Panc1 (cell line): ENCODE data around the gene USO1. TPM values are rescaled to one million over a fixed set of nuclear protein-coding genes. Genes with fewer than 3 reads are reported as not detected.

Source experiments
- ATAC-seq: fragments of 200-7000 bp; cut with Tn5 transposase; 2 replicates; pipeline ENCODE4 v1.9.1; 2020; ENCODE audit warnings: mild to moderate bottlenecking, moderate library complexity
- BruUV-seq: library from RNA; stranded (reverse); fragments of 400-500 nt; replicated peaks from 2 replicates; lab custom pipeline; 2021; lab: Mats Ljungman, UMichigan
- CTCF ChIA-PET: fragments of 300-600 bp; sonication (Branson Sonifier 250); formaldehyde crosslinking; loops from one replicate; lab custom pipeline; 2022; ENCODE audit warnings: antibody characterized with exemption; lab: Charles Lee
- POLR2A ChIA-PET: fragments of 300-600 bp; sonication (Branson Sonifier 250); formaldehyde crosslinking; loops from one replicate; lab custom pipeline; 2022; ENCODE audit warnings: antibody characterized with exemption; lab: Charles Lee
- DNase-seq: peaks from one replicate; pipeline ENCODE4 v3.0.0-alpha.2; 2010; ENCODE audit warnings: low read depth, low spot score
- H3K27ac ChIP-seq: 2 replicates; pipeline ENCODE4 v1.5.1; 2011; ENCODE audit warnings: mild to moderate bottlenecking, low read length, inconsistent platforms
- H3K27me3 ChIP-seq: fragments of 200-500 bp; sonication (Bioruptor generic); 2 replicates; pipeline ENCODE4 v1.6.0; 2014; ENCODE audit warnings: low read length, inconsistent platforms; ENCODE audit not compliant: control insufficient read depth, insufficient read depth
- H3K36me3 ChIP-seq: fragments of 200-500 bp; sonication (Bioruptor generic); 2 replicates; pipeline ENCODE4 v1.5.1; 2014; ENCODE audit warnings: inconsistent platforms, mild to moderate bottlenecking, low read length, moderate library complexity; ENCODE audit not compliant: control insufficient read depth, insufficient read depth
- H3K4me1 ChIP-seq: 2 replicates; pipeline ENCODE4 v1.5.1; 2011; ENCODE audit warnings: inconsistent platforms, mild to moderate bottlenecking, low read length, moderate library complexity; ENCODE audit not compliant: control insufficient read depth, insufficient read depth
- H3K4me3 ChIP-seq, 2 experiments: 2 replicates each; pipeline ENCODE4 v1.5.1; 2011 to 2012; ENCODE audit warnings: low read depth in 2 of 2, low read length in 2 of 2, mild to moderate bottlenecking in 2 of 2, inconsistent platforms in 1 of 2, moderate library complexity in 1 of 2
- H3K9me3 ChIP-seq: fragments of 200-500 bp; sonication (Bioruptor generic); 2 replicates; pipeline ENCODE4 v1.5.1; 2014; ENCODE audit warnings: low read depth, mild to moderate bottlenecking, inconsistent platforms, low read length, moderate library complexity; ENCODE audit not compliant: control insufficient read depth, insufficient read depth
- POLR2AphosphoS5 ChIP-seq: IDR thresholded peaks from 2 replicates; pipeline ENCODE4 v1.6.1; 2012; ENCODE audit warnings: mild to moderate bottlenecking, low read depth, low read length, moderate library complexity
- SIN3A ChIP-seq: IDR thresholded peaks from 2 replicates; pipeline ENCODE4 v1.6.1; 2012; ENCODE audit warnings: low read depth, mild to moderate bottlenecking, low read length, moderate library complexity, borderline replicate concordance; ENCODE audit not compliant: insufficient read depth
- TCF7L2 ChIP-seq: IDR thresholded peaks from 2 replicates; pipeline ENCODE4 v1.6.1; 2011; ENCODE audit warnings: mild to moderate bottlenecking, low read depth, low read length, inconsistent platforms
- in situ Hi-C: cut with HindIII; loops from 2 replicates; pipeline ENCODE4 v1.10.0; 2016; ENCODE audit warnings: low sequenced_read_pairs, low pct_unique_long_range_greater_than_20kb
- intact Hi-C: fragments of 100-400 bp; cut with micrococcal nuclease; formaldehyde crosslinking; loops from one replicate; pipeline ENCODE4 v1.10.0; 2022; ENCODE audit not compliant: unreplicated experiment
- total RNA-seq: library from RNA; stranded (reverse); gene quantifications from one replicate; pipeline ENCODE4 v1.2.1, GENCODE V29; 2021; ENCODE audit not compliant: unreplicated experiment
- TF ChIP-seq, protein P1 (sequence below), 2 experiments: IDR thresholded peaks; 2 replicates each; pipeline ENCODE4 v1.6.1; 2011 to 2012; ENCODE audit warnings: low read depth in 2 of 2, control low read depth in 1 of 2, low read length in 1 of 2, mild to moderate bottlenecking in 1 of 2, moderate library complexity in 1 of 2; ENCODE audit not compliant: insufficient read depth in 1 of 2
- TF ChIP-seq, protein P2 (sequence below): fragments of 450-650 bp; IDR thresholded peaks from 2 replicates; pipeline ENCODE4 v1.5.1; 2017; ENCODE audit warnings: mild to moderate bottlenecking

USO1 gene
- total RNA-seq, 1 experiment from 2014 or later, result 50.0 TPM

DNA sequence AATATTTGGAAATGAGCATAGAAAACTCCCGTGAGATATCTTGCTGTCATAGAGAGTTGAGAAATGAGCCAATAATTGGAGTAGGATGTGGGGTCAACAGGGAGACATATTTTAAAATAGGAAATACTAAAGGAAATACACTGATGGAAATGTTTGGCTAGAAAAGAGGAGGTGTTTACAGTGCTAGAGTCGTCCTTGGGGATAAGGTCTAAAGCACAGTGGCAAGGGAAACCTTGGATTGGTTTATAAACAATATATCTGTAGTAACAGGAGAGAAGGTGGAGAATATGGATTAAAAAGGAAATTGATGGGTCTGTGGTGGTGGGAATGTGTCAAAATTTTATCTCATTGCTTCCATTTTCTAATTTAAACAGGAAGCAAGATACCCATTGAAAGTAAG, 95.8 kb downstream of the USO1 start:
- no peak for ATAC-seq
- Histone ChIP-seq H3K9me3 (no peaks in the 10 kb centered on the region), H3K27me3 (no peaks in the 10 kb centered on the region), H3K27ac (no peak overlapping the region), H3K4me3 (no peak overlapping the region), H3K36me3 (no peaks in the 10 kb centered on the region), H3K4me1 (no peaks in the 10 kb centered on the region)
- TF ChIP-seq, protein P1, sequence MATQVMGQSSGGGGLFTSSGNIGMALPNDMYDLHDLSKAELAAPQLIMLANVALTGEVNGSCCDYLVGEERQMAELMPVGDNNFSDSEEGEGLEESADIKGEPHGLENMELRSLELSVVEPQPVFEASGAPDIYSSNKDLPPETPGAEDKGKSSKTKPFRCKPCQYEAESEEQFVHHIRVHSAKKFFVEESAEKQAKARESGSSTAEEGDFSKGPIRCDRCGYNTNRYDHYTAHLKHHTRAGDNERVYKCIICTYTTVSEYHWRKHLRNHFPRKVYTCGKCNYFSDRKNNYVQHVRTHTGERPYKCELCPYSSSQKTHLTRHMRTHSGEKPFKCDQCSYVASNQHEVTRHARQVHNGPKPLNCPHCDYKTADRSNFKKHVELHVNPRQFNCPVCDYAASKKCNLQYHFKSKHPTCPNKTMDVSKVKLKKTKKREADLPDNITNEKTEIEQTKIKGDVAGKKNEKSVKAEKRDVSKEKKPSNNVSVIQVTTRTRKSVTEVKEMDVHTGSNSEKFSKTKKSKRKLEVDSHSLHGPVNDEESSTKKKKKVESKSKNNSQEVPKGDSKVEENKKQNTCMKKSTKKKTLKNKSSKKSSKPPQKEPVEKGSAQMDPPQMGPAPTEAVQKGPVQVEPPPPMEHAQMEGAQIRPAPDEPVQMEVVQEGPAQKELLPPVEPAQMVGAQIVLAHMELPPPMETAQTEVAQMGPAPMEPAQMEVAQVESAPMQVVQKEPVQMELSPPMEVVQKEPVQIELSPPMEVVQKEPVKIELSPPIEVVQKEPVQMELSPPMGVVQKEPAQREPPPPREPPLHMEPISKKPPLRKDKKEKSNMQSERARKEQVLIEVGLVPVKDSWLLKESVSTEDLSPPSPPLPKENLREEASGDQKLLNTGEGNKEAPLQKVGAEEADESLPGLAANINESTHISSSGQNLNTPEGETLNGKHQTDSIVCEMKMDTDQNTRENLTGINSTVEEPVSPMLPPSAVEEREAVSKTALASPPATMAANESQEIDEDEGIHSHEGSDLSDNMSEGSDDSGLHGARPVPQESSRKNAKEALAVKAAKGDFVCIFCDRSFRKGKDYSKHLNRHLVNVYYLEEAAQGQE (IDR thresholded peaks at IDR 0.05; ENCODE audit: insufficient read depth in 1 of 2, low read depth in 2 of 2, low read length in 1 of 2), result no peak
- TF ChIP-seq POLR2AphosphoS5, result no peak
- TF ChIP-seq, protein P2, sequence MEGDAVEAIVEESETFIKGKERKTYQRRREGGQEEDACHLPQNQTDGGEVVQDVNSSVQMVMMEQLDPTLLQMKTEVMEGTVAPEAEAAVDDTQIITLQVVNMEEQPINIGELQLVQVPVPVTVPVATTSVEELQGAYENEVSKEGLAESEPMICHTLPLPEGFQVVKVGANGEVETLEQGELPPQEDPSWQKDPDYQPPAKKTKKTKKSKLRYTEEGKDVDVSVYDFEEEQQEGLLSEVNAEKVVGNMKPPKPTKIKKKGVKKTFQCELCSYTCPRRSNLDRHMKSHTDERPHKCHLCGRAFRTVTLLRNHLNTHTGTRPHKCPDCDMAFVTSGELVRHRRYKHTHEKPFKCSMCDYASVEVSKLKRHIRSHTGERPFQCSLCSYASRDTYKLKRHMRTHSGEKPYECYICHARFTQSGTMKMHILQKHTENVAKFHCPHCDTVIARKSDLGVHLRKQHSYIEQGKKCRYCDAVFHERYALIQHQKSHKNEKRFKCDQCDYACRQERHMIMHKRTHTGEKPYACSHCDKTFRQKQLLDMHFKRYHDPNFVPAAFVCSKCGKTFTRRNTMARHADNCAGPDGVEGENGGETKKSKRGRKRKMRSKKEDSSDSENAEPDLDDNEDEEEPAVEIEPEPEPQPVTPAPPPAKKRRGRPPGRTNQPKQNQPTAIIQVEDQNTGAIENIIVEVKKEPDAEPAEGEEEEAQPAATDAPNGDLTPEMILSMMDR, result no peak
- TF ChIP-seq TCF7L2, result no peak
- no peak for TF ChIP-seq SIN3A
- ChIA-PET POLR2A (no interaction called here), CTCF (no interaction called here)
- BruUV-seq, result no TSS peak
- no peak for DNase-seq
- intact Hi-C loops, result no loop called here
- in situ Hi-C loops, result no loop called here

DNA sequence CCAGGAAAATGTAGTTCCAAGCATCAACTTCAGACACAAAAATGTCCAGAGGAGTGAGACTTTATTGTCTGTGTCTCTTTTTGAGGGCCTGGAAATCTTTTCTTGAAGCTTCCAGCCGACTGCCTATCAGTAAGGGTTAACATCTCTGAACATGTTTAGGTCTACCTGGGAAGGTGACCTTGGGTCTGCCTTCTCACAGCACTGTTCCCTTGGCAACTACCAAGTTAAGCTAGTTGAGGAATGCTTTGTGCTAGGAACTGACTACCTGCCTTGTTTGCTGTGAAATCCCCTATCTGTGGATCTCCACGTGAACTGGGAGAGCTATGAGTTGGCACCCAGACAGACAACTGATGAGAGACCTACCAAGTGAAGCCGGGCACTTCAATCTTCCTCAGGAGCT, 96.3 kb downstream of the USO1 start:
- CTCF ChIA-PET, result no interaction called here
- no peak overlapping the region for H3K4me3 ChIP-seq
- no peak for TF ChIP-seq SIN3A
- no peak for TF ChIP-seq TCF7L2
- TF ChIP-seq, protein P1 (IDR thresholded peaks at IDR 0.05; ENCODE audit: insufficient read depth in 1 of 2, low read depth in 2 of 2, low read length in 1 of 2), result no peak
- no peak for TF ChIP-seq POLR2AphosphoS5
- TF ChIP-seq, protein P2, result no peak
- H3K36me3 ChIP-seq, result no peaks in the 10 kb centered on the region
- ATAC-seq (no peak), DNase-seq (no peak)
- intact Hi-C loops (no loop called here), in situ Hi-C loops (no loop called here)
- BruUV-seq, result no TSS peak
- H3K9me3 ChIP-seq, result no peaks in the 10 kb centered on the region
- H3K27me3 ChIP-seq, result no peaks in the 10 kb centered on the region
- POLR2A ChIA-PET, result no interaction called here
- no peak overlapping the region for H3K27ac ChIP-seq
- no peaks in the 10 kb centered on the region for H3K4me1 ChIP-seq
